Endothelial cell of umbilical vein (primary cell): ENCODE data around the gene CLEC4M. TPM values are rescaled to one million over a fixed set of nuclear protein-coding genes. Genes with fewer than 3 reads are reported as not detected.

Experiments used
- BruUV-seq: library from RNA; stranded (reverse); fragments of 400-500 nt; replicated peaks from 2 replicates; lab custom pipeline; 2021; lab: Mats Ljungman, UMichigan
- CTCF ChIA-PET: fragments of 300-600, 350-600 bp; sonication (Branson Sonifier 250); formaldehyde crosslinking; loops from one replicate; lab custom pipeline; 2021; ENCODE audit warnings: antibody characterized with exemption, inconsistent platforms; lab: Charles Lee
- POLR2A ChIA-PET: fragments of 300-600, 350-600 bp; sonication (Branson Sonifier 250); formaldehyde crosslinking; loops from one replicate; lab custom pipeline; 2021; ENCODE audit warnings: antibody characterized with exemption, inconsistent platforms; lab: Charles Lee
- DNase-seq: peaks from one replicate; pipeline ENCODE4 v3.0.0-alpha.2; 2011; ENCODE audit warnings: low read depth, low spot score
- FAIRE-seq: peaks from 2 replicates; lab custom pipeline; 2011; peaks lifted over from hg19 to GRCh38; lab: Jason Lieb, UNC
- H2AFZ ChIP-seq: 2 replicates; pipeline ENCODE4 v1.6.0; 2012; ENCODE audit warnings: low read depth, low read length, control low read depth, inconsistent platforms
- H3K27ac ChIP-seq: 2 replicates; pipeline ENCODE4 v1.5.1; 2011; ENCODE audit warnings: low read depth, mild to moderate bottlenecking, control low read depth, low read length, moderate library complexity; ENCODE audit not compliant: insufficient read depth
- H3K27me3 ChIP-seq, 2 experiments: 2 replicates each; pipeline versions ENCODE4 v1.6.0 to v1.6.1; 2011; ENCODE audit warnings: low read length in 2 of 2, mixed read lengths in 1 of 2; ENCODE audit not compliant: control insufficient read depth in 2 of 2, insufficient read depth in 2 of 2
- H3K36me3 ChIP-seq, 2 experiments: 2 replicates in 1 of 2; 3 replicates in 1 of 2; pipeline ENCODE4 v1.5.1; 2011; ENCODE audit warnings: low read length in 2 of 2, mild to moderate bottlenecking in 1 of 2, moderate library complexity in 1 of 2; ENCODE audit not compliant: control insufficient read depth in 2 of 2, insufficient read depth in 2 of 2; ENCODE audit errors: extremely low read depth in 1 of 2
- H3K4me1 ChIP-seq: 3 replicates; pipeline ENCODE4 v1.5.1; 2011; ENCODE audit warnings: mild to moderate bottlenecking, low read length; ENCODE audit not compliant: control insufficient read depth, insufficient read depth; ENCODE audit errors: extremely low read depth
- H3K4me2 ChIP-seq: 2 replicates; pipeline ENCODE4 v1.6.1; 2011; ENCODE audit warnings: low read length, control low read depth, mixed read lengths; ENCODE audit not compliant: insufficient read depth
- H3K4me3 ChIP-seq, 3 experiments: fragments of 200-600 bp in 1 of 3; sonication (generic), shearing (Covaris generic) in 1 of 3; replicated peaks in 1 of 3; 2 replicates each; pipeline ENCODE4 v1.5.1; 2011 to 2016; ENCODE audit warnings: control low read depth in 3 of 3, low read length in 3 of 3, mild to moderate bottlenecking in 2 of 3, inconsistent platforms in 1 of 3, low read depth in 1 of 3, moderate library complexity in 1 of 3; ENCODE audit not compliant: insufficient read depth in 1 of 3
- H3K79me2 ChIP-seq: 2 replicates; pipeline ENCODE4 v1.6.0; 2012; ENCODE audit warnings: low read length, inconsistent platforms; ENCODE audit not compliant: control insufficient read depth, insufficient read depth
- H3K9ac ChIP-seq: replicated peaks from 2 replicates; pipeline ENCODE3; 2011; ENCODE audit warnings: low read length, control low read depth; ENCODE audit not compliant: insufficient read depth; ENCODE audit errors: extremely low read depth
- H3K9me1 ChIP-seq: replicated peaks from 3 replicates; pipeline ENCODE4 v1.6.0; 2011; ENCODE audit warnings: mild to moderate bottlenecking, low read length; ENCODE audit not compliant: control insufficient read depth, insufficient read depth; ENCODE audit errors: extremely low read depth
- H3K9me3 ChIP-seq: replicated peaks from 2 replicates; pipeline ENCODE4 v1.5.1; 2012; ENCODE audit warnings: low read length, inconsistent platforms; ENCODE audit not compliant: control insufficient read depth, insufficient read depth
- H4K20me1 ChIP-seq: replicated peaks from 2 replicates; pipeline ENCODE3; 2011; ENCODE audit warnings: mild to moderate bottlenecking, low read length; ENCODE audit not compliant: control insufficient read depth, insufficient read depth; ENCODE audit errors: extremely low read depth
- EZH2 ChIP-seq: IDR thresholded peaks from 2 replicates; pipeline ENCODE4 v1.6.1; 2012; ENCODE audit warnings: borderline replicate concordance, low read depth, mild to moderate bottlenecking, moderate library complexity, low read length, inconsistent platforms; ENCODE audit not compliant: severe bottlenecking
- FOS ChIP-seq: IDR thresholded peaks from 2 replicates; pipeline ENCODE4 v1.6.1; 2011; ENCODE audit warnings: mild to moderate bottlenecking, low read length, moderate library complexity, borderline replicate concordance; ENCODE audit not compliant: insufficient read depth
- GATA2 ChIP-seq: IDR thresholded peaks from 2 replicates; pipeline ENCODE4 v1.7.0; 2011; ENCODE audit warnings: low read depth, mild to moderate bottlenecking, moderate library complexity, mixed read lengths, low read length; ENCODE audit not compliant: insufficient read length, insufficient read depth
- JUN ChIP-seq: IDR thresholded peaks from 2 replicates; pipeline ENCODE4 v1.6.1; 2011; ENCODE audit warnings: borderline replicate concordance, low read depth; ENCODE audit not compliant: insufficient read length, insufficient read depth
- MAX ChIP-seq: IDR thresholded peaks from 2 replicates; pipeline ENCODE4 v1.6.1; 2011; ENCODE audit not compliant: insufficient read depth, insufficient read length
- MYC ChIP-seq: IDR thresholded peaks from one replicate; pipeline ENCODE4 v1.6.1; 2011; ENCODE audit warnings: mild to moderate bottlenecking, low read depth, low read length
- POLR2A ChIP-seq: IDR thresholded peaks from 2 replicates; pipeline ENCODE4 v1.6.1; 2012; ENCODE audit warnings: low read depth, mild to moderate bottlenecking, control low read depth, low read length
- POLR2AphosphoS5 ChIP-seq: IDR thresholded peaks from 2 replicates; pipeline ENCODE4 v1.6.1; 2012; ENCODE audit warnings: low read depth, mild to moderate bottlenecking, control low read depth, low read length, moderate library complexity; ENCODE audit not compliant: insufficient read depth
- dilution Hi-C: fragments of 300-500 bp; cut with MboI; formaldehyde crosslinking; loops from one replicate; pipeline ENCODE4 v1.15.0; 2019; ENCODE audit warnings: low sequenced_read_pairs; ENCODE audit not compliant: extremely low pct_ligation_motif_present
- intact Hi-C: fragments of 100-400 bp; cut with micrococcal nuclease; formaldehyde crosslinking; loops from one replicate; pipeline ENCODE4 v1.10.0; 2022
- polyA plus RNA-seq, 4 experiments: library from polyadenylated mRNA; depleted of rRNA in 3 of 4; stranded (reverse) in 3 of 4; unstranded in 1 of 4; fragments of >200 nt; gene quantifications; 2 replicates each; pipeline versions ENCODE4 v1.2.1 to v1.2.3, GENCODE V29; 2011 to 2012; ENCODE audit warnings: missing spikeins in 1 of 4
- total RNA-seq: library from RNA; stranded (reverse); gene quantifications from 2 replicates; pipeline ENCODE4 v1.2.3, GENCODE V29; 2021
- TF ChIP-seq, protein P1 (sequence below), 2 donors: IDR thresholded peaks; 1 replicate in 1 of 2; 2 replicates in 1 of 2; pipeline ENCODE4 v1.5.1; 2011; ENCODE audit warnings: low read length in 2 of 2, mild to moderate bottlenecking in 2 of 2, moderate library complexity in 2 of 2, control low read depth in 1 of 2, inconsistent platforms in 1 of 2, low read depth in 1 of 2; ENCODE audit not compliant: insufficient read depth in 1 of 2; ENCODE audit errors: extremely low read depth in 1 of 2

CLEC4M gene
- total and polyA plus RNA-seq, 2 donors (not counting 3 experiments of a cell fraction or from before 2014, with no cell fraction given): 0.46 to 1.0 TPM

DNA sequence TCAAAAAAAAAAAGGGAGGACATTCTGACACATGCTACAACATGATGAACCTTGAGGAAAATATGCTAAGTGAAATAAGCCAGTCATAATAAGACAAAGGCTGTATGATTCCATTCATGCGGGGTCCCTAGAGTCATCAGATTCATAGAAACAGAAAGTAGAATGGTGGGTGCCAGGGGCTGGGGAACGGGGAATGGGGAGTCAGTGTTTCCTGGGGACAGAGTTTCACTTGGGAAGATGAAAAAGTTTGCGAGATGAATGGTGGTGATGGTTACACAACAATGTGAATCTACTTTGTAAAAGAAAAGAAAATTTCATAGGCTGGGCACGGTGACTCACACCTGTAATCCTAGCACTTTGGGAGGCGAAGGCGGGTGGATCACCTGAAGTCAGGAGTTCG is 25.0 kb upstream of the CLEC4M start:
- no peak overlapping the region for H3K4me2 ChIP-seq
- dilution Hi-C loops (no loop called here), intact Hi-C loops (no loop called here)
- H3K4me1 ChIP-seq: no peaks in the 10 kb centered on the region
- H3K4me3 ChIP-seq: no peak overlapping the region
- H3K9ac ChIP-seq: no peak overlapping the region
- H3K27ac ChIP-seq: no peak overlapping the region
- no peaks in the 10 kb centered on the region for H3K36me3 ChIP-seq
- no peaks in the 10 kb centered on the region for H3K79me2 ChIP-seq
- H2AFZ ChIP-seq: no peak overlapping the region
- BruUV-seq: no TSS peak
- TF ChIP-seq MYC: no peak
- no peak for TF ChIP-seq POLR2A
- no peak for TF ChIP-seq MAX
- TF ChIP-seq FOS: no peak
- TF ChIP-seq POLR2AphosphoS5: no peak
- no peak for TF ChIP-seq JUN
- no peak for TF ChIP-seq EZH2
- TF ChIP-seq GATA2: no peak
- TF ChIP-seq, protein P1, sequence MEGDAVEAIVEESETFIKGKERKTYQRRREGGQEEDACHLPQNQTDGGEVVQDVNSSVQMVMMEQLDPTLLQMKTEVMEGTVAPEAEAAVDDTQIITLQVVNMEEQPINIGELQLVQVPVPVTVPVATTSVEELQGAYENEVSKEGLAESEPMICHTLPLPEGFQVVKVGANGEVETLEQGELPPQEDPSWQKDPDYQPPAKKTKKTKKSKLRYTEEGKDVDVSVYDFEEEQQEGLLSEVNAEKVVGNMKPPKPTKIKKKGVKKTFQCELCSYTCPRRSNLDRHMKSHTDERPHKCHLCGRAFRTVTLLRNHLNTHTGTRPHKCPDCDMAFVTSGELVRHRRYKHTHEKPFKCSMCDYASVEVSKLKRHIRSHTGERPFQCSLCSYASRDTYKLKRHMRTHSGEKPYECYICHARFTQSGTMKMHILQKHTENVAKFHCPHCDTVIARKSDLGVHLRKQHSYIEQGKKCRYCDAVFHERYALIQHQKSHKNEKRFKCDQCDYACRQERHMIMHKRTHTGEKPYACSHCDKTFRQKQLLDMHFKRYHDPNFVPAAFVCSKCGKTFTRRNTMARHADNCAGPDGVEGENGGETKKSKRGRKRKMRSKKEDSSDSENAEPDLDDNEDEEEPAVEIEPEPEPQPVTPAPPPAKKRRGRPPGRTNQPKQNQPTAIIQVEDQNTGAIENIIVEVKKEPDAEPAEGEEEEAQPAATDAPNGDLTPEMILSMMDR (IDR thresholded peaks at IDR 0.05; ENCODE audit: extremely low read depth in 1 of 2, insufficient read depth in 1 of 2, low read depth in 1 of 2, low read length in 2 of 2): no peak
- FAIRE-seq (no peak), DNase-seq (no peak)
- no peaks in the 10 kb centered on the region for H4K20me1 ChIP-seq
- POLR2A ChIA-PET: no interaction called here
- H3K9me1 ChIP-seq: no peaks in the 10 kb centered on the region
- H3K9me3 ChIP-seq: no peaks in the 10 kb centered on the region
- H3K27me3 ChIP-seq: peaks cover 2 to 8% of the 10 kb centered on the region in 2 experiments
- CTCF ChIA-PET: interaction anchor here (1.9 kb wide), 1 partner anchor 62 kb away, joined by 5 read pairs; no protein-coding TSS in a partner anchor
